Neural cell (in vitro differentiated cells): ENCODE results near the gene SAMD1. TPM values are rescaled to one million over a fixed set of nuclear protein-coding genes. Genes with fewer than 3 reads are reported as not detected.

ENCODE experiments used
- H2AFZ ChIP-seq: fragments of 200-600, 300-800 bp; sonication (generic), shearing (Covaris generic); 2 replicates; pipeline ENCODE4 v1.6.0; 2014; ENCODE audit warnings: low read depth, mild to moderate bottlenecking, antibody characterized with exemption, low read length, moderate library complexity
- H3F3A ChIP-seq: fragments of 200-600 bp; shearing (Covaris generic); 2 replicates; pipeline ENCODE4 v1.6.1; 2016; ENCODE audit warnings: mild to moderate bottlenecking, moderate library complexity, mixed read lengths, antibody characterized with exemption, low read length; ENCODE audit not compliant: insufficient read depth, poor library complexity, severe bottlenecking
- H3K27ac ChIP-seq: fragments of 200-600, 300-800 bp; sonication (generic), shearing (Covaris generic); 2 replicates; pipeline ENCODE4 v1.5.1; 2014; ENCODE audit warnings: mild to moderate bottlenecking, low read length, moderate library complexity
- H3K27me3 ChIP-seq: fragments of 300-800, 200-600 bp; sonication (generic), shearing (Covaris generic); 2 replicates; pipeline ENCODE4 v1.6.0; 2014; ENCODE audit warnings: mild to moderate bottlenecking, low read depth, low read length, moderate library complexity; ENCODE audit not compliant: insufficient read depth
- H3K36me3 ChIP-seq: fragments of 300-800, 200-600 bp; sonication (generic), shearing (Covaris generic); 2 replicates; pipeline ENCODE4 v1.5.1; 2014; ENCODE audit warnings: mild to moderate bottlenecking, antibody characterized with exemption, low read length, moderate library complexity; ENCODE audit not compliant: insufficient read depth
- H3K4me2 ChIP-seq: fragments of 300-800, 200-600 bp; sonication (generic), shearing (Covaris generic); 2 replicates; pipeline ENCODE4 v1.6.0; 2014; ENCODE audit warnings: mild to moderate bottlenecking, low read length
- H3K4me3 ChIP-seq: fragments of 300-800, 200-600 bp; sonication (generic), shearing (Covaris generic); 2 replicates; pipeline ENCODE4 v1.5.1; 2014; ENCODE audit warnings: mild to moderate bottlenecking, low read length, moderate library complexity
- H3K79me2 ChIP-seq: fragments of 200-600 bp; shearing (Covaris generic); replicated peaks from 2 replicates; pipeline ENCODE4 v1.6.0; 2014; ENCODE audit warnings: mild to moderate bottlenecking, low read length, moderate library complexity; ENCODE audit not compliant: insufficient read depth
- H3K9ac ChIP-seq: fragments of 300-800, 200-600 bp; sonication (generic), shearing (Covaris generic); 2 replicates; pipeline ENCODE4 v1.6.1; 2016; ENCODE audit warnings: mild to moderate bottlenecking, low read length, mixed read lengths
- H3K9me2 ChIP-seq: fragments of 200-600 bp; shearing (Covaris generic); 2 replicates; pipeline ENCODE4 v1.6.1; 2016; ENCODE audit warnings: mild to moderate bottlenecking, low read length, mixed read lengths; ENCODE audit not compliant: insufficient read depth
- H3K9me3 ChIP-seq: fragments of 200-600, 300-800 bp; sonication (generic), shearing (Covaris generic); 2 replicates; pipeline ENCODE4 v1.6.1; 2016; ENCODE audit warnings: mild to moderate bottlenecking, mixed run types, low read length, moderate library complexity, mixed read lengths
- H4K20me1 ChIP-seq: fragments of 200-600 bp; shearing (Covaris generic); 2 replicates; pipeline ENCODE4 v1.6.1; 2016; ENCODE audit warnings: mild to moderate bottlenecking, mixed run types; ENCODE audit not compliant: insufficient read depth
- EP300 ChIP-seq: fragments of 450-650 bp; conservative IDR thresholded peaks from 2 replicates; pipeline ENCODE4 v1.6.1; 2014; ENCODE audit warnings: antibody characterized with exemption, mild to moderate bottlenecking, moderate library complexity; ENCODE audit not compliant: poor library complexity, severe bottlenecking
- EZH2 ChIP-seq: fragments of 200-600, 300-800 bp; shearing (Covaris generic), sonication (generic); IDR thresholded peaks from 2 replicates; pipeline ENCODE4 v1.6.1; 2014; ENCODE audit warnings: antibody characterized with exemption, low read length, borderline replicate concordance, mild to moderate bottlenecking; ENCODE audit not compliant: insufficient read depth, poor library complexity, severe bottlenecking
- MXI1 ChIP-seq: fragments of 450-650 bp; conservative IDR thresholded peaks from 2 replicates; pipeline ENCODE4 v1.6.1; 2014; ENCODE audit warnings: antibody characterized with exemption, mild to moderate bottlenecking; ENCODE audit not compliant: poor library complexity, severe bottlenecking
- POLR2AphosphoS5 ChIP-seq: IDR thresholded peaks from 2 replicates; pipeline ENCODE4 v1.6.1; 2012
- RAD21 ChIP-seq: fragments of 450-650 bp; conservative IDR thresholded peaks from 2 replicates; pipeline ENCODE4 v1.6.1; 2014; ENCODE audit warnings: antibody characterized with exemption, mild to moderate bottlenecking, moderate library complexity
- SMC3 ChIP-seq: fragments of 450-650 bp; conservative IDR thresholded peaks from 2 replicates; pipeline ENCODE4 v1.6.1; 2014; ENCODE audit warnings: antibody characterized with exemption, mild to moderate bottlenecking, moderate library complexity; ENCODE audit not compliant: poor library complexity
- TAF1 ChIP-seq: IDR thresholded peaks from 2 replicates; pipeline ENCODE4 v1.6.1; 2012; ENCODE audit warnings: low read depth
- polyA plus RNA-seq: library from polyadenylated mRNA; depleted of rRNA; stranded (reverse); fragments of >200 nt; gene quantifications from 2 replicates; pipeline ENCODE4 v1.2.3, GENCODE V29; 2014
- TF ChIP-seq, protein P1 (sequence below): IDR thresholded peaks from 2 replicates; pipeline ENCODE4 v1.6.1; 2012; ENCODE audit warnings: borderline replicate concordance
- TF ChIP-seq, protein P2 (sequence below): fragments of 450-650 bp; IDR thresholded peaks from 2 replicates; pipeline ENCODE4 v1.5.1; 2014; ENCODE audit warnings: antibody characterized with exemption, mild to moderate bottlenecking, moderate library complexity; ENCODE audit not compliant: poor library complexity, severe bottlenecking

Gene SAMD1
- polyA plus RNA-seq, 1 donor from 2014 or later = 38.1 TPM

DNA sequence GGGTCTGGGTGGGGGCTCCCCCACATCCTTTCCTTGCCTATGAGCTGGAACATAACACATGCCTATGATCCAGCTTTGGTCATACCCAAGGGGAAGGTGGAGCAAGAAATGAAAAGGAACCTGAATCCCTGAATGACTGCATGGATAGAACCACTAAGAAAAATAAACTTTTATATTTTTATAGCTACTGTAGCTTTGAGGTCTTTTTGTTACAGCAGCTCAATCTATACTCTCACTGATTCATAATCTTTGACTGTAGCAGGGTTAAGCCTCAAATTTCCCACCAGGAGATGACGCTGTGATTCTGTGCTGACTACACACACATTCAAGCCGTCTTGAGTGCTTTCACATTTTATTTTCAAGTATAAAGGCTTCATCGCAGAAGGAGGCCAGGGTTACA lies 37.5 kb downstream of the SAMD1 start:
- Histone ChIP-seq H3K4me3 (no peak overlapping the region), H3K36me3 (no peaks in the 10 kb centered on the region), H3K27ac (no peak overlapping the region), H3K9me3 (no peaks in the 10 kb centered on the region), H3K27me3 (peaks cover 1% of the 10 kb centered on the region), H2AFZ (no peak overlapping the region), H3K9ac (no peak overlapping the region), H3F3A (no peaks in the 10 kb centered on the region), H4K20me1 (no peaks in the 10 kb centered on the region), H3K79me2 (no peaks in the 10 kb centered on the region), H3K9me2 (no peaks in the 10 kb centered on the region), H3K4me2 (no peak overlapping the region)
- TF ChIP-seq SMC3 (no peak), RAD21 (no peak), EP300 (no peak), MXI1 (no peak), EZH2 (no peak), TAF1 (no peak), POLR2AphosphoS5 (no peak)
- TF ChIP-seq, protein P1, sequence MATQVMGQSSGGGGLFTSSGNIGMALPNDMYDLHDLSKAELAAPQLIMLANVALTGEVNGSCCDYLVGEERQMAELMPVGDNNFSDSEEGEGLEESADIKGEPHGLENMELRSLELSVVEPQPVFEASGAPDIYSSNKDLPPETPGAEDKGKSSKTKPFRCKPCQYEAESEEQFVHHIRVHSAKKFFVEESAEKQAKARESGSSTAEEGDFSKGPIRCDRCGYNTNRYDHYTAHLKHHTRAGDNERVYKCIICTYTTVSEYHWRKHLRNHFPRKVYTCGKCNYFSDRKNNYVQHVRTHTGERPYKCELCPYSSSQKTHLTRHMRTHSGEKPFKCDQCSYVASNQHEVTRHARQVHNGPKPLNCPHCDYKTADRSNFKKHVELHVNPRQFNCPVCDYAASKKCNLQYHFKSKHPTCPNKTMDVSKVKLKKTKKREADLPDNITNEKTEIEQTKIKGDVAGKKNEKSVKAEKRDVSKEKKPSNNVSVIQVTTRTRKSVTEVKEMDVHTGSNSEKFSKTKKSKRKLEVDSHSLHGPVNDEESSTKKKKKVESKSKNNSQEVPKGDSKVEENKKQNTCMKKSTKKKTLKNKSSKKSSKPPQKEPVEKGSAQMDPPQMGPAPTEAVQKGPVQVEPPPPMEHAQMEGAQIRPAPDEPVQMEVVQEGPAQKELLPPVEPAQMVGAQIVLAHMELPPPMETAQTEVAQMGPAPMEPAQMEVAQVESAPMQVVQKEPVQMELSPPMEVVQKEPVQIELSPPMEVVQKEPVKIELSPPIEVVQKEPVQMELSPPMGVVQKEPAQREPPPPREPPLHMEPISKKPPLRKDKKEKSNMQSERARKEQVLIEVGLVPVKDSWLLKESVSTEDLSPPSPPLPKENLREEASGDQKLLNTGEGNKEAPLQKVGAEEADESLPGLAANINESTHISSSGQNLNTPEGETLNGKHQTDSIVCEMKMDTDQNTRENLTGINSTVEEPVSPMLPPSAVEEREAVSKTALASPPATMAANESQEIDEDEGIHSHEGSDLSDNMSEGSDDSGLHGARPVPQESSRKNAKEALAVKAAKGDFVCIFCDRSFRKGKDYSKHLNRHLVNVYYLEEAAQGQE = no peak
- TF ChIP-seq, protein P2, sequence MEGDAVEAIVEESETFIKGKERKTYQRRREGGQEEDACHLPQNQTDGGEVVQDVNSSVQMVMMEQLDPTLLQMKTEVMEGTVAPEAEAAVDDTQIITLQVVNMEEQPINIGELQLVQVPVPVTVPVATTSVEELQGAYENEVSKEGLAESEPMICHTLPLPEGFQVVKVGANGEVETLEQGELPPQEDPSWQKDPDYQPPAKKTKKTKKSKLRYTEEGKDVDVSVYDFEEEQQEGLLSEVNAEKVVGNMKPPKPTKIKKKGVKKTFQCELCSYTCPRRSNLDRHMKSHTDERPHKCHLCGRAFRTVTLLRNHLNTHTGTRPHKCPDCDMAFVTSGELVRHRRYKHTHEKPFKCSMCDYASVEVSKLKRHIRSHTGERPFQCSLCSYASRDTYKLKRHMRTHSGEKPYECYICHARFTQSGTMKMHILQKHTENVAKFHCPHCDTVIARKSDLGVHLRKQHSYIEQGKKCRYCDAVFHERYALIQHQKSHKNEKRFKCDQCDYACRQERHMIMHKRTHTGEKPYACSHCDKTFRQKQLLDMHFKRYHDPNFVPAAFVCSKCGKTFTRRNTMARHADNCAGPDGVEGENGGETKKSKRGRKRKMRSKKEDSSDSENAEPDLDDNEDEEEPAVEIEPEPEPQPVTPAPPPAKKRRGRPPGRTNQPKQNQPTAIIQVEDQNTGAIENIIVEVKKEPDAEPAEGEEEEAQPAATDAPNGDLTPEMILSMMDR = no peak

DNA sequence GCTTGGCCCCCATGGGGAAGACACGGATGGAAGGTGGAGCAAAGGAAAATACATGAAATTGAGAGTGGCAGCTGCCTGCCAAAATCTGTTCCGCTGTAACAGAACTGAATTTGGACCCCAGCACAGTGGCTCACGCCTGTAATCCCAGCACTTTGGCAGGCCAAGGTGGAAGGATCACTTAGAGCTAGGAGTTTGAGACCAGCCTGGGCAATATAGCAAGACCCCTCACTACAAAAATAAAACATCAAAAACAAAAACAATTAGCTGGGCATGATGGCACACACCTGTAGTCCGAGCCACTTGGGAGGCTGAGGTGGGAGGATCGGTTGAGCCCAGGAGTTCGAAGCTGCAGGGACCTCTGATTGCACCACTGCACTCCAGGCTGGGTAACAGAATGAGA lies 38.1 kb downstream of the SAMD1 start:
- no peaks in the 10 kb centered on the region for H3K79me2 ChIP-seq
- H3K4me3 ChIP-seq = no peak overlapping the region
- H3K9me3 ChIP-seq = no peaks in the 10 kb centered on the region
- H3K36me3 ChIP-seq = no peaks in the 10 kb centered on the region
- no peaks in the 10 kb centered on the region for H4K20me1 ChIP-seq
- no peak overlapping the region for H3K27ac ChIP-seq
- TF ChIP-seq EP300 = no peak
- TF ChIP-seq MXI1 = no peak
- no peak overlapping the region for H2AFZ ChIP-seq
- H3K9me2 ChIP-seq = no peaks in the 10 kb centered on the region
- no peaks in the 10 kb centered on the region for H3F3A ChIP-seq
- H3K9ac ChIP-seq = no peak overlapping the region
- no peaks in the 10 kb centered on the region for H3K27me3 ChIP-seq
- no peak overlapping the region for H3K4me2 ChIP-seq

DNA sequence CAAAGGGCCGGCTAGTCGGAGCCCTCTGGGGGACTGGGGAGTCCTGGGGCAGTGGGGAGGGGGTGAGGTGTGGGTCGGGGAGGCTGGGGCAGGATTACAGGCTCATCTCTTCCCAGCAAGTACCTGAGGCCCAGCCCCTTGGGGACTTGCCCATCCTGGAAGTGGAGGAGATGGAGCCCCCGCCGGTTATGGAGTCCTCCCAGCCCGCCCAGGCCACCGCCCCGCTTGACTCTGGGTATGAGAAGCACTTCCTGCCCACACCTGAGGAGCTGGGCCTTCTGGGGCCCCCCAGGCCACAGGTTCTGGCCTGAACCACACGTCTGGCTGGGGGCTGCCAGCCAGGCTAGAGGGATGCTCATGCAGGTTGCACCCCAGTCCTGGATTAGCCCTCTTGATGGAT lies 38.6 kb downstream of the SAMD1 start:
- H3K79me2 ChIP-seq = no peaks in the 10 kb centered on the region
- H2AFZ ChIP-seq = no peak overlapping the region
- TF ChIP-seq MXI1 (no peak), EP300 (no peak), EZH2 (no peak), TAF1 (no peak), POLR2AphosphoS5 (no peak), RAD21 (no peak), SMC3 (no peak)
- TF ChIP-seq, protein P2 = no peak
- TF ChIP-seq, protein P1 = no peak
- H3K4me2 ChIP-seq = no peak overlapping the region
- no peaks in the 10 kb centered on the region for H4K20me1 ChIP-seq
- H3K9ac ChIP-seq = no peak overlapping the region
- no peaks in the 10 kb centered on the region for H3K9me2 ChIP-seq
- no peaks in the 10 kb centered on the region for H3K9me3 ChIP-seq
- no peaks in the 10 kb centered on the region for H3K27me3 ChIP-seq
- no peaks in the 10 kb centered on the region for H3F3A ChIP-seq
- H3K27ac ChIP-seq = no peak overlapping the region
- H3K4me3 ChIP-seq = no peak overlapping the region
- H3K36me3 ChIP-seq = no peaks in the 10 kb centered on the region
